ENCODE results near the gene CLK3. TPM values are rescaled to one million over a fixed set of nuclear protein-coding genes. Genes with fewer than 3 reads are reported as not detected.

The CLK3 gene
- polyA plus RNA-seq, 1 of the 3 experiments (the other 2 are of a cell fraction), result 67.7 TPM

GRCh38 chr15:74636984-74637383 lies 21.3 kb downstream of the CLK3 start:
- no peaks in the 10 kb centered on the region for H3K9me2 ChIP-seq
- peaks cover 3% of the 10 kb centered on the region; the same call in 1 of the 2 replicates for H3K79me2 ChIP-seq (ENCODE audit: insufficient read depth)
- WGBS (ENCODE audit: low lambda C conversion rate), result 57% methylated on average over 1 of the region's 1 CpG
- no peaks in the 10 kb centered on the region for H3K9me3 ChIP-seq
- no peak overlapping the region for H3K4me2 ChIP-seq
- H3K36me3 ChIP-seq (replicated peaks in 1 of 2; ENCODE audit: control insufficient read depth in 1 of 2, insufficient read depth in 2 of 2, low read length in 1 of 2), result peaks cover 15 to 68% of the 10 kb centered on the region in 2 experiments
- ChIA-PET CTCF (interaction anchor here (0.6 to 39.4 kb wide), 8 partner anchors 8 to 313 kb away, joined by 3 to 1109 read pairs (median 16); partner anchors contain the start of genes CLK3 and CSK), POLR2A (interaction anchor here (0.6 kb wide), 1 partner anchor 117 kb away, joined by 4 read pairs; no protein-coding TSS in a partner anchor)
- H2AFZ ChIP-seq (ENCODE audit: low read depth), result no peak overlapping the region
- no peak overlapping the region for H3K9ac ChIP-seq
- no peak overlapping the region for H3K4me3 ChIP-seq (ENCODE audit: low read depth in 2 of 2, low read length in 1 of 2)
- TF ChIP-seq EP300 (IDR thresholded peaks at IDR 0.05; ENCODE audit: borderline replicate concordance in 1 of 2, low read depth in 1 of 2, low read length in 1 of 2), result no peak
- TF ChIP-seq YY1 (IDR thresholded peaks at IDR 0.05; ENCODE audit: low read depth), result no peak
- no peak for TF ChIP-seq RXRA (IDR thresholded peaks at IDR 0.05; ENCODE audit: borderline replicate concordance, low read depth)
- TF ChIP-seq SMC3 (IDR thresholded peaks at IDR 0.05; ENCODE audit: low read depth, low read length), result no peak
- no peak for TF ChIP-seq GATA2 (CRISPR knock-in tag; IDR thresholded peaks at IDR 0.05)
- no peak for TF ChIP-seq CHD2 (IDR thresholded peaks at IDR 0.05; ENCODE audit: low read length, partially characterized antibody)
- no peak for TF ChIP-seq FOXJ3 (CRISPR knock-in tag; IDR thresholded peaks at IDR 0.05)
- no peak for DNase-seq
- H3K27me3 ChIP-seq (ENCODE audit: insufficient read depth), result no peaks in the 10 kb centered on the region
- H4K20me1 ChIP-seq (ENCODE audit: insufficient read depth), result peaks cover 35% of the 10 kb centered on the region
- H3K4me1 ChIP-seq (ENCODE audit: control insufficient read depth in 1 of 2, insufficient read depth in 2 of 2, low read depth in 1 of 2, low read length in 1 of 2), result no peaks in the 10 kb centered on the region
- no peak overlapping the region for H3K27ac ChIP-seq (ENCODE audit: low read depth in 2 of 2, low read length in 1 of 2)
- H3F3A ChIP-seq (replicated peaks; ENCODE audit: insufficient read depth), result peaks cover 4% of the 10 kb centered on the region

- Histone ChIP-seq H3K4me2 (no peak overlapping the region), H3K9ac (no peak overlapping the region), H3K36me3 (replicated peaks in 1 of 2; ENCODE audit: control insufficient read depth in 1 of 2, insufficient read depth in 2 of 2, low read length in 1 of 2) (peaks cover 9 to 35% of the 10 kb centered on the region in 2 experiments), H3K9me3 (no peaks in the 10 kb centered on the region), H3K27me3 (ENCODE audit: insufficient read depth) (no peaks in the 10 kb centered on the region), H3F3A (replicated peaks; ENCODE audit: insufficient read depth) (no peaks in the 10 kb centered on the region), H4K20me1 (ENCODE audit: insufficient read depth) (peaks cover 29% of the 10 kb centered on the region), H3K79me2 (ENCODE audit: insufficient read depth) (peaks cover 13% of the 10 kb centered on the region; the same call in 1 of the 2 replicates), H2AFZ (ENCODE audit: low read depth) (no peak overlapping the region), H3K4me1 (ENCODE audit: control insufficient read depth in 1 of 2, insufficient read depth in 2 of 2, low read depth in 1 of 2, low read length in 1 of 2) (peaks cover 0 to 3% of the 10 kb centered on the region in 2 experiments; a peak in 1 of 4 replicates), H3K4me3 (ENCODE audit: low read depth in 2 of 2, low read length in 1 of 2) (no peak overlapping the region), H3K27ac (ENCODE audit: low read depth in 2 of 2, low read length in 1 of 2) (no peak overlapping the region), H3K9me2 (no peaks in the 10 kb centered on the region)
- 97% methylated on average over 1 of the region's 1 CpG for WGBS (ENCODE audit: low lambda C conversion rate)
- DNase-seq, result no peak
- TF ChIP-seq CTCF (IDR thresholded peaks at IDR 0.05), result no peak
- ChIA-PET POLR2A (interaction anchor here (0.8 kb wide), 1 partner anchor 700 kb away, joined by 4 read pairs; no protein-coding TSS in a partner anchor), CTCF (interaction anchor here (1.2 to 39.4 kb wide), 5 partner anchors 8 to 309 kb away, joined by 3 to 1109 read pairs (median 141); partner anchors contain the start of genes CLK3 and CSK)
These were observed 25.5 kb downstream of the CLK3 start for GRCh38 chr15:74641151-74641550.

- H3K9ac ChIP-seq, result no peak overlapping the region
- CTCF ChIA-PET, result interaction anchor here (12.9 to 39.4 kb wide), 3 partner anchors 9 to 131 kb away, joined by 141 to 1109 read pairs (median 245); partner anchors contain the start of genes CLK3 and CSK
- TF ChIP-seq JUND (IDR thresholded peaks at IDR 0.05) (no peak), TAF1 (IDR thresholded peaks at IDR 0.05; ENCODE audit: borderline replicate concordance, low read depth, low read length) (no peak), RFX5 (IDR thresholded peaks at IDR 0.05; ENCODE audit: low read length) (no peak), FOXJ3 (CRISPR knock-in tag; IDR thresholded peaks at IDR 0.05) (no peak), MAX (IDR thresholded peaks at IDR 0.05; ENCODE audit: low read depth) (no peak), CTCF (IDR thresholded peaks at IDR 0.05) (no peak), REST (IDR thresholded peaks at IDR 0.05; ENCODE audit: low read depth, low read length) (no peak)
These were observed 26.7 kb downstream of the CLK3 start for GRCh38 chr15:74642348-74642733.

More at GRCh38 chr15:74642348-74642733, 26.7 kb downstream of the CLK3 start:
- H3K9me3 ChIP-seq, result no peaks in the 10 kb centered on the region
- H3K4me1 ChIP-seq (ENCODE audit: control insufficient read depth in 1 of 2, insufficient read depth in 2 of 2, low read depth in 1 of 2, low read length in 1 of 2), result peaks cover 0 to 3% of the 10 kb centered on the region in 2 experiments; a peak in 1 of 4 replicates
- DNase-seq, result no peak
- H3K9me2 ChIP-seq, result no peaks in the 10 kb centered on the region
- no peak overlapping the region for H3K27ac ChIP-seq (ENCODE audit: low read depth in 2 of 2, low read length in 1 of 2)
- H3K4me2 ChIP-seq, result no peak overlapping the region
- 99% methylated on average over 4 of the region's 4 CpGs for WGBS (ENCODE audit: low lambda C conversion rate)
- H3K79me2 ChIP-seq (ENCODE audit: insufficient read depth), result peaks cover 13% of the 10 kb centered on the region; the same call in 1 of the 2 replicates
- no peak overlapping the region for H3K4me3 ChIP-seq (ENCODE audit: low read depth in 2 of 2, low read length in 1 of 2)
- peaks cover 9 to 24% of the 10 kb centered on the region in 2 experiments for H3K36me3 ChIP-seq (replicated peaks in 1 of 2; ENCODE audit: control insufficient read depth in 1 of 2, insufficient read depth in 2 of 2, low read length in 1 of 2)
- no peaks in the 10 kb centered on the region for H3F3A ChIP-seq (replicated peaks; ENCODE audit: insufficient read depth)
- H3K27me3 ChIP-seq (ENCODE audit: insufficient read depth), result no peaks in the 10 kb centered on the region
- POLR2A ChIA-PET, result no interaction called here
- H2AFZ ChIP-seq (ENCODE audit: low read depth), result no peak overlapping the region
- H4K20me1 ChIP-seq (ENCODE audit: insufficient read depth), result peaks cover 27% of the 10 kb centered on the region

Data from SK-N-SH (cell line).